Sigmoid colon (tissue), 4 donors: Measurements from ENCODE around the gene HTR2A.

ENCODE experiments used
- CTCF ChIP-seq, 4 experiments: fragments of 450-650 bp in 3 of 4; fragments of 200-600 bp in 1 of 4; IDR thresholded peaks; one replicate each; pipeline ENCODE4 v1.5.1; 2016 to 2019; ENCODE audit warnings: antibody characterized with exemption in 4 of 4, mild to moderate bottlenecking in 3 of 4, moderate library complexity in 2 of 4
- EP300 ChIP-seq, 4 donors: sonication (generic); formaldehyde crosslinking; IDR thresholded peaks; one replicate each; pipeline ENCODE4 v1.6.1; 2017; ENCODE audit warnings: antibody characterized with exemption in 4 of 4
- POLR2A ChIP-seq, 2 donors: fragments of 450-650 bp; IDR thresholded peaks; one replicate each; pipeline ENCODE4 v1.6.1; 2016; ENCODE audit warnings: antibody characterized with exemption in 2 of 2, mild to moderate bottlenecking in 2 of 2, moderate library complexity in 2 of 2
- POLR2AphosphoS5 ChIP-seq, 4 donors: sonication (generic); formaldehyde crosslinking; IDR thresholded peaks; one replicate each; pipeline ENCODE4 v1.6.1; 2017; ENCODE audit warnings: antibody characterized with exemption in 4 of 4

GRCh38 chr13:46936525-46936924, 39.7 kb upstream of the HTR2A start:
- TF ChIP-seq CTCF (IDR thresholded peaks at IDR 0.05) (no peak), POLR2A (IDR thresholded peaks at IDR 0.05) (no peak), POLR2AphosphoS5 (IDR thresholded peaks at IDR 0.05) (no peak), EP300 (IDR thresholded peaks at IDR 0.05) (no peak)
